Measurements from ENCODE around the gene ATP8A2.

Gene ATP8A2

DNA sequence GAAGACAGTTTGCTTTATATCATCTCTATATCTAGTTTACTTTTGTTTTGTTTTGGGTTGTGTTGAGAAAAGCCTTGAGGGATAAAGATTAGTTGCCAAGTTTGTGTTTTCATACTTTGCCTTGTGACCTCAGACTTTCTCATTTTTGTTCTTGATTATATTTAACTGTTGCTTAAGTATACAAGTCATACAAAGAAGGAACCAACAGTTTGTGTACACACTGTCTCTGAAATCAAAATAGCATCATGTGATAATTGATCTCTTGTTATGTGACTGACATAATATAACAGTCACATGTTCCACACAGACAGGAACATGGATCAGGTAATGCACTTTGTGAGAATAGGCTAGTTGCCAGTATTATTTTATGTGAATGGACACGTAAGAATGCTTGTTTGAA lies 609.3 kb downstream of the ATP8A2 start:
- no peaks in the 10 kb centered on the region for H3K4me1 ChIP-seq (ENCODE audit: control insufficient read depth in 1 of 2, insufficient read depth in 2 of 2, low read length in 2 of 2)
- no peaks in the 10 kb centered on the region for H3K27me3 ChIP-seq (ENCODE audit: low read depth, low read length)
- no peak overlapping the region for H3K27ac ChIP-seq (ENCODE audit: low read length)
- no peaks in the 10 kb centered on the region for H3K9me3 ChIP-seq (ENCODE audit: control insufficient read depth in 1 of 2, low read length in 2 of 2)
- H3K36me3 ChIP-seq (ENCODE audit: control insufficient read depth in 1 of 2, insufficient read depth in 2 of 2, low read length in 2 of 2) = no peaks in the 10 kb centered on the region
- no peak overlapping the region for H3K4me3 ChIP-seq (ENCODE audit: low read depth in 1 of 2, low read length in 2 of 2)

DNA sequence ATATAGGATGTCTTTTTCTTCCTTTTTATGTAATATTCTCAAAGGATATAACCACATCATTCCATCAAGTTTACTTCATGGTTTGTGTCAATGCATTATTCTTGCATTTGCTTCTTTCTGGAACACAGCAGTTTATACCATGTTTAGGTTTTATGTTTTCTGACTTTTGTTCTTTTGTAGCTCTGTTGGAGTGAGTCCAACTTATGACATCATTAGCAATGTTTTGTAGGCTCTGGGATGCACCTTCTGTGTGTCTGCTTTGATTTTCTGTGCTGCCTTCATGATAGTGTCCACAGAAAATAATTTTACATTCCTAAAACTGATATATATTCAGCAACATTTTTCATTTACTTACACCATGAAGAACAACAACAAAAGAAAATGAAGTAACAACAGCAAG lies 611.1 kb downstream of the ATP8A2 start:
- Histone ChIP-seq H3K27me3 (ENCODE audit: low read depth, low read length) (no peaks in the 10 kb centered on the region), H3K9me3 (ENCODE audit: control insufficient read depth in 1 of 2, low read length in 2 of 2) (no peaks in the 10 kb centered on the region), H3K4me1 (ENCODE audit: control insufficient read depth in 1 of 2, insufficient read depth in 2 of 2, low read length in 2 of 2) (no peaks in the 10 kb centered on the region), H3K36me3 (ENCODE audit: control insufficient read depth in 1 of 2, insufficient read depth in 2 of 2, low read length in 2 of 2) (no peaks in the 10 kb centered on the region), H3K27ac (ENCODE audit: low read length) (no peak overlapping the region), H3K4me3 (ENCODE audit: low read depth in 1 of 2, low read length in 2 of 2) (no peak overlapping the region)

DNA sequence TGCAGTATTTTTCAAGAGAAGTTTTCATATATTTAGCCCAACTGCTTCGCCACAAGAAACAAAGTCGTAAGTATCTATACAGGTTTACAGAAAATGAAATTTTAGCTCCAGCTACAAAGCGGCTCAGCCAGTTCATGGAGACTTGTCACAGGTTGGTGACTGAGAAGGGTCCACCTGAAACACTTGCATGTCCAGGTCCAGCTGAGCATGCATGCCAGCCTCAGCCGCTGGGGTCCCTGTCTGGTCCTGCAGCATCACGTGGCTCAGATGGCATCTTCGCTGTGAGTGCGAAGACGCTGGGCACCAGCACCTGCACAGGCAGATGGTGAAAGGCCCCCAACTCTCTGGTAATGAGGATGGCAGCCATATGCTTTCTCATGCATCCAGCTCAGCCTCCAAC lies 616.2 kb downstream of the ATP8A2 start:
- no peaks in the 10 kb centered on the region for H3K27me3 ChIP-seq (ENCODE audit: low read depth, low read length)

DNA sequence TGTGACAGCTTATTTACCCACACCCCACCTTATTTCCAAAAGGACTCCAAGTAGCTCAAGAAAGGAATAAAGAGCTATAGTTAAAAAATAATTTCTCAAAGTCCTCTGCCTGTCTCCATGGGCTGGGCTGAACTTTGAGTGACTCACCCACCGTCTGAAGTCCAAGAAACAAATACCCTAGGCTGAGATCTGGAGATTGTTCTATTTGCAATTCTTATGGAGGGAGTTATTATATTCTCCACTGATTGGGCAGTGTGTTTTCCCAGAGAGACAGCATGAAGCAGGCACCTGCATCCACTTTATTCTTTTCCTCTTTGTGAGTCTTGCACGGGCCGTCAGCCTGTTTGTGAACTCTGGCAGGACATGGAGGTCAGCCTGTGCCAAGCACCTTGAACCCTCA lies 616.9 kb downstream of the ATP8A2 start:
- no peaks in the 10 kb centered on the region for H3K27me3 ChIP-seq (ENCODE audit: low read depth, low read length)
- no peaks in the 10 kb centered on the region for H3K36me3 ChIP-seq (ENCODE audit: control insufficient read depth in 1 of 2, insufficient read depth in 2 of 2, low read length in 2 of 2)
- H3K9me3 ChIP-seq (ENCODE audit: control insufficient read depth in 1 of 2, low read length in 2 of 2) = peaks cover 0 to under 1% of the 10 kb centered on the region in 2 donors
- no peak overlapping the region for H3K4me3 ChIP-seq (ENCODE audit: low read depth in 1 of 2, low read length in 2 of 2)
- H3K4me1 ChIP-seq (ENCODE audit: control insufficient read depth in 1 of 2, insufficient read depth in 2 of 2, low read length in 2 of 2) = no peaks in the 10 kb centered on the region
- H3K27ac ChIP-seq (ENCODE audit: low read length) = no peak overlapping the region

More for the DNA sequence above, 616.2 kb downstream of the ATP8A2 start:
- Histone ChIP-seq H3K36me3 (ENCODE audit: control insufficient read depth in 1 of 2, insufficient read depth in 2 of 2, low read length in 2 of 2) (no peaks in the 10 kb centered on the region), H3K27ac (ENCODE audit: low read length) (no peak overlapping the region), H3K9me3 (ENCODE audit: control insufficient read depth in 1 of 2, low read length in 2 of 2) (no peaks in the 10 kb centered on the region), H3K4me3 (ENCODE audit: low read depth in 1 of 2, low read length in 2 of 2) (no peak overlapping the region), H3K4me1 (ENCODE audit: control insufficient read depth in 1 of 2, insufficient read depth in 2 of 2, low read length in 2 of 2) (no peaks in the 10 kb centered on the region)

DNA sequence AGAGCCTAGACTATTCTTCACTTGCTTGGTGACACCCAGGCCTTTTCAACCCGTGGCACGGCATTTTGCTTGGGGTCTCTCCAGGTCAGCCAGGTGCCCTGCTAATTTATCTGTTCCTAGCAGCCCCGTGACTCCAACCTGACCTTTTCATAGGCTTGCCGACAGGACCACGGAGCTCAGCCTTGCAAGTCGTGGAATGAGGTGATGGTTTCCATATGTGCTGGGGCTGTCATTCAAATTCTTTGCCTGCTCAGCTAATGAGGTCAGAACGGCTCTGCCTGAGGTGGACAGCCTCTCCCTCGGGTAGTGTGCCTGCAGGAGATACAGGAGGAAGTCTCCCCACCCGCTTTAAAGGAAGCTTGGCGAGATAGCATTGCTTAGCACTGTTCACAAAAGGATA lies 619.0 kb downstream of the ATP8A2 start:
- no peak overlapping the region for H3K4me3 ChIP-seq (ENCODE audit: low read depth in 1 of 2, low read length in 2 of 2)
- peaks cover 0 to 14% of the 10 kb centered on the region in 2 donors for H3K9me3 ChIP-seq (ENCODE audit: control insufficient read depth in 1 of 2, low read length in 2 of 2)
- no peaks in the 10 kb centered on the region for H3K27me3 ChIP-seq (ENCODE audit: low read depth, low read length)
- H3K4me1 ChIP-seq (ENCODE audit: control insufficient read depth in 1 of 2, insufficient read depth in 2 of 2, low read length in 2 of 2) = no peaks in the 10 kb centered on the region
- no peaks in the 10 kb centered on the region for H3K36me3 ChIP-seq (ENCODE audit: control insufficient read depth in 1 of 2, insufficient read depth in 2 of 2, low read length in 2 of 2)
- H3K27ac ChIP-seq (ENCODE audit: low read length) = no peak overlapping the region

DNA sequence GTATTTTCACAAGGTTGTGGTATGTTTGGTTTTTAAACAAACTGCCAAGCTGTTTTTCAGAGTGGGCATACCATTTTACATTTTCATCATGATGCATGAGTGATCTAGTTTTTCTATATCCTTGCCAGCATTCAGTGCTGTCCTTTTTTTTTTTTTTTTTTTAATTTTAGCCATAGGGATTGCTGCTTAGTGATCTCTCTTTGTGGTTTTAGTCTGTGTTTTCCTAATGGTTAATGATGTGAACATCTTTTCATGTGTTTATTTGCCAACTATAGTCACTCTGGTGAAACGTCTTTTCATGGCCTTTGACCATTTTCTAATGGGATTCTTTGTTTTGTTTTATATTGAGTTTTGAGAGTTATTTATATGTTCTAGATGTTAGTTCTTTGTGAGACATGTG lies 620.3 kb downstream of the ATP8A2 start:
- Histone ChIP-seq H3K4me3 (ENCODE audit: low read depth in 1 of 2, low read length in 2 of 2) (no peak overlapping the region), H3K27ac (ENCODE audit: low read length) (no peak overlapping the region), H3K36me3 (ENCODE audit: control insufficient read depth in 1 of 2, insufficient read depth in 2 of 2, low read length in 2 of 2) (no peaks in the 10 kb centered on the region), H3K4me1 (ENCODE audit: control insufficient read depth in 1 of 2, insufficient read depth in 2 of 2, low read length in 2 of 2) (no peaks in the 10 kb centered on the region), H3K9me3 (ENCODE audit: control insufficient read depth in 1 of 2, low read length in 2 of 2) (peaks cover 0 to 14% of the 10 kb centered on the region in 2 donors), H3K27me3 (ENCODE audit: low read depth, low read length) (no peaks in the 10 kb centered on the region)

DNA sequence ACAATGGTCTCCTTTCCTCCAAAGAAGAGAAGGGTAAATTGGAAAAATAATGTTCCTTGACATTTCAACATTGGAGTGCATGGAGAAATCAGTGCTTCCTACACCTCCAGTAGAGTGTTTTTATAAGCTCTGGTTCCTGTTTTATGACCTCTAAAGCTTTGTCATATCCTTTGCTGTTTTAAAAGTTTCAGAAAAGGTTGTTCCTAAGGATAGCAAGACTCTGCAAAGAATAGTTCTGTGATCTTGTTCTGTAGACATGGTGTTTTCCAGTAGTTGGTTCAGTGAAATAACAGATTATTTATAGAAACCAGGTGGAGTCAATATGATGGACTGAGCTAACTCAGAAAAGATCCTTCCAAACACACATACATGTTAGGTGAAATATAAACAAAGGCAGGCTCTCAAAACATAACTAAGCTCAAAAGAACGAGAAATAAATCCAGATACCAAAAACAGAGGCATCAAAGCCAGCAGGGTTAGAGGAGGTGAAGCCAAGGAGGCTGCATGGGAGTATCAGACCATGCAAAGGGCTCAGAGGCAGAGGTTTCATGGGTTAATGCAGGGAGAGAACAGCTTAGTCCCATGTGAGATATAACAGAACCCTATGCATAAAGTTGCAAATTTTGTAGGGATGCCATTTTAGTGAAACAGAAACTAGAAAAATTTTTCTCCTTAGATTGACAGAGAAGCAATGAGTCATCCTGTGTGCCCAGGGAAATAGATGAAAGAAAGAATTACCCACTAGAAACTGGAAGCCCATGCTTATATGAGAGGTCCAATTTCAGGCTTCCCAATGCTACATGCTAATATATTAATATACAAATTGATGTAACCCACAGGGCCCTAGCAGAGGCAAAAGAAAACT lies 635.7 kb downstream of the ATP8A2 start:
- Histone ChIP-seq H3K9me3 (ENCODE audit: control insufficient read depth in 1 of 2, low read length in 2 of 2) (peaks cover 0 to 2% of the 10 kb centered on the region in 2 donors), H3K27ac (ENCODE audit: low read length) (no peak overlapping the region), H3K4me1 (ENCODE audit: control insufficient read depth in 1 of 2, insufficient read depth in 2 of 2, low read length in 2 of 2) (no peaks in the 10 kb centered on the region), H3K4me3 (ENCODE audit: low read depth in 1 of 2, low read length in 2 of 2) (no peak overlapping the region), H3K27me3 (ENCODE audit: low read depth, low read length) (no peaks in the 10 kb centered on the region), H3K36me3 (ENCODE audit: control insufficient read depth in 1 of 2, insufficient read depth in 2 of 2, low read length in 2 of 2) (no peaks in the 10 kb centered on the region)

DNA sequence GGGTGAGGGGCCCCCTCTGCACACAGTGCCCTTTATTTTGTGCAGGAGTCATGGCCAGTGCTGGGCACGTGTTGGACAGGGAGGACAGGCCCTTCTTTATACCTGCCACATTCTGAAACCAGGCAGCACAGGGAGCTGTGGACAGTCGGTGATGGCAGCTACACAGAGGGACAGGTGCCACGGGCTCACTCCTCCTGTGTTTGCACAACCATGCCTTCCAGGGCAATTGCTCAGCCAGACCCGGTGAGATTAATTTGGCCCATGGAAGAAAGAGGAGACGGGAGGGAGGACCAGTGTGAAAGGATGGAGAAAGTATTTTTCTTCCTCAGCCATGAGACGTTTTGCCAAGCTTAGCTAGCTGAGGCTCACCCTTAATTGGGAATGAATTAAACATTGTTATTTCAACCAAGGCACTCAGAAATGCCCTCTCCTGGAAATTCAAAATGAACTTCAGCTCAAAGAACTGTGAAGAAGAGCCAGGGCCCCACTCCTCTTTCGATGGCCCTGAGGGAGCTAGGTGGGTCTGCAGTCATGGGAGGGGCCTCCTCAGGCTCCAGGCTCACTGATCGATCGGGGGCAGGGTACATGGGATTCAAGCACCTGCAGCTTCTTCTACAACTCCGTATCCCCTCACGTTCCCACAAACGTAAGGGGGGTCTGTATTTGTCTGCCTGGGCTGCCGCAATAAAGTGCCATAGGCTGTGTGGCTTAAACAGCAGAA lies 638.9 kb downstream of the ATP8A2 start:
- H3K36me3 ChIP-seq (ENCODE audit: control insufficient read depth in 1 of 2, insufficient read depth in 2 of 2, low read length in 2 of 2) = no peaks in the 10 kb centered on the region
- no peaks in the 10 kb centered on the region for H3K4me1 ChIP-seq (ENCODE audit: control insufficient read depth in 1 of 2, insufficient read depth in 2 of 2, low read length in 2 of 2)
- no peak overlapping the region for H3K4me3 ChIP-seq (ENCODE audit: low read depth in 1 of 2, low read length in 2 of 2)
- no peaks in the 10 kb centered on the region for H3K27me3 ChIP-seq (ENCODE audit: low read depth, low read length)
- H3K9me3 ChIP-seq (ENCODE audit: control insufficient read depth in 1 of 2, low read length in 2 of 2) = no peaks in the 10 kb centered on the region
- H3K27ac ChIP-seq (ENCODE audit: low read length) = no peak overlapping the region

DNA sequence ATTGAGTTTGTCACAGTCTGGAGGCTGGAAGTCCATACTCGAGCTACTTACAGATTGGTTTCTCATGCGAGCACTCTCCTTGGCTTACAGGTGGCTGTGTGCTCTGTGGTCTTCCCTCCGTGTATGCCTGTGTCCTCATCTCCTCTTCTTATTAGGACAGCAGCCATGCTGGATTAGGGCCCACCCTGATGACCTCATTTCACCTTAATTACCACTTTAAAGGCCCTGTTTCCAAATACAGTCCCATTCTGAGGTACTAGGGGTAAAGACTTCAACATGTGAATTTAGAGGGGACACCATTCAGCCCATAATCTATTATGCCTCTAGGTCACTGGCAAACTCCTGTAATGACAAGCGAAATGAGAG lies 639.4 kb downstream of the ATP8A2 start:
- Histone ChIP-seq H3K9me3 (ENCODE audit: control insufficient read depth in 1 of 2, low read length in 2 of 2) (no peaks in the 10 kb centered on the region), H3K4me3 (ENCODE audit: low read depth in 1 of 2, low read length in 2 of 2) (no peak overlapping the region), H3K36me3 (ENCODE audit: control insufficient read depth in 1 of 2, insufficient read depth in 2 of 2, low read length in 2 of 2) (no peaks in the 10 kb centered on the region), H3K4me1 (ENCODE audit: control insufficient read depth in 1 of 2, insufficient read depth in 2 of 2, low read length in 2 of 2) (no peaks in the 10 kb centered on the region), H3K27me3 (ENCODE audit: low read depth, low read length) (no peaks in the 10 kb centered on the region), H3K27ac (ENCODE audit: low read length) (no peak overlapping the region)

DNA sequence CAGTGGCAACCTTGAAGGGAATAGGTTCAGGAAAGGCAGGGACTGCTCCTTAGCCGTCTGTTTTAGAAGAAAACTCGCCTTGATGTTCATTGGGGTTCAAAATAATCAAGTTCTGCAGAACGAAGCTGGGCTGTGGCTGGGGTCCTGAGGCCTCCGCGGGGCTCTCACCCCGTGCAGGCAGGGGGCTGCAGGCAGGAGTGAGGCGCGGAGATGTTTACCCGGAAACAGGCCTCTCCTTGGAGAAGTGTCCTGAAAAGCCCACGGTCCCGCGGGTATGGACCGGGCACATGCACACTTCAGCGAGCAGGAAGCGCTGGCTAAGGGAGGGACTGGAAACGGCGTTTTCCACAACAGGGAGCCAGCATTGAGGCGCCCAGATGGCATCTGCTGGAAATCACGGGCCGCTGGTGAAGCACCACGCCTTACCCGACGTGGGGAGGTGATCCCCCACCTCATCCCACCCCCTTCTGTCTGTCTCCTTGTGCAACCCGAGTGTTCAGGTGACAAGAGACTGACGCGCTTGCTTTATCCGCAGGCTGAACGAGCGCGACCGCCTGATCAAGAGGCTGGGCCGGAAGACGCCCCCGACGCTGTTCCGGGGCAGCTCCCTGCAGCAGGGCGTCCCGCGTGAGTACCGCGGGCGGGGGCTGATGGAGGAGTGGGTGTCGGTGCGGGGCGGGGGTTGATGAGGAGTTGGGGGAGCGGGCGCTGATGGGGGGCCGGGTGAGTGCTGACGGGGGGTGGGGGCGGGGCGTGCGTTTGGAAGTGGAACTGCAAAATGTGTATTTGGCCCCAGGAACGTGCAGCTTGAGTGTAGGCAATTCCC lies 640.4 kb downstream of the ATP8A2 start:
- Histone ChIP-seq H3K27me3 (ENCODE audit: low read depth, low read length) (no peaks in the 10 kb centered on the region), H3K4me1 (ENCODE audit: control insufficient read depth in 1 of 2, insufficient read depth in 2 of 2, low read length in 2 of 2) (no peaks in the 10 kb centered on the region), H3K27ac (ENCODE audit: low read length) (no peak overlapping the region), H3K4me3 (ENCODE audit: low read depth in 1 of 2, low read length in 2 of 2) (peak overlapping the region; percentile 52 to 63), H3K9me3 (ENCODE audit: control insufficient read depth in 1 of 2, low read length in 2 of 2) (no peaks in the 10 kb centered on the region), H3K36me3 (ENCODE audit: control insufficient read depth in 1 of 2, insufficient read depth in 2 of 2, low read length in 2 of 2) (no peaks in the 10 kb centered on the region)

DNA sequence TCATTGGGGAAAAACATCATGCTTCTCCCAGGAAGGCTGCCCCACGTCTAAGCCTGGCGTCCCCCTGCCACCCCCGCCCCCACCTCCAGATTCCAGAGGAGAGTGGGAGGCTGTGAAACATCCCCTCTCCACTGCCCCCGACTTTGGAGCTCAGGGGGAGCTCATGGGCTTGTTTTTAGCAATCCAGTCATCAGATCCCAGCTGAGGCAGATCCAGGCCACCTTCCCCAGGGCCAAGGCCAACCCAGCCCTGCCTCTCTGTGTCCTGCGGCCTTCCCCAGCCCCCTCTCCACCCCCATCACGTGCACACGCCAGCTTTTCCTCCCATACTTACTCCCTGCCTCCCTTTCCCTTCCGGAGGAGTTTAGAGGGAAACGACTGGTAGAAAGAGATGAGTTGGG lies 641.2 kb downstream of the ATP8A2 start:
- H3K9me3 ChIP-seq (ENCODE audit: control insufficient read depth in 1 of 2, low read length in 2 of 2) = no peaks in the 10 kb centered on the region
- no peak overlapping the region for H3K27ac ChIP-seq (ENCODE audit: low read length)
- no peak overlapping the region for H3K4me3 ChIP-seq (ENCODE audit: low read depth in 1 of 2, low read length in 2 of 2)
- H3K4me1 ChIP-seq (ENCODE audit: control insufficient read depth in 1 of 2, insufficient read depth in 2 of 2, low read length in 2 of 2) = no peaks in the 10 kb centered on the region
- H3K36me3 ChIP-seq (ENCODE audit: control insufficient read depth in 1 of 2, insufficient read depth in 2 of 2, low read length in 2 of 2) = no peaks in the 10 kb centered on the region
- H3K27me3 ChIP-seq (ENCODE audit: low read depth, low read length) = no peaks in the 10 kb centered on the region

Measured in muscle layer of duodenum (tissue), 2 donors.